Activated T-helper 1 cell treated with anti-CD3 and anti-CD28 coated beads, Interleukin-12 subunit alpha, Interleukin-12 subunit beta, Interleukin-2, Interleukin-4 antibody, amounts not matched to agents 30 ng/mL and 10 ng/mL and 1 ng/mL, durations not matched to agents 14 hours and 24 hours and 36 hours (primary cell): ENCODE data around the gene PEX5. TPM values are rescaled to one million over a fixed set of nuclear protein-coding genes. Genes with fewer than 3 reads are reported as not detected.
A peak's percentile ranks its signal among the peaks of the same experiment; 100 is the strongest.
"Not testable (repeated sequence)": the region's sequence is repeated elsewhere in the genome, so short reads cannot be mapped to it uniquely, and the experiment has no call there.

ENCODE experiments used
- DNase-seq: peaks from one replicate; pipeline ENCODE4 v3.0.0; 2021; ENCODE audit warnings: low spot score
- H3K27ac Mint-ChIP-seq: one replicate; pipeline ENCODE4 v1.8.0; 2021; ENCODE audit warnings: mild to moderate bottlenecking, mixed read lengths
- H3K27me3 Mint-ChIP-seq: one replicate; pipeline ENCODE4 v1.8.0; 2022; ENCODE audit warnings: mild to moderate bottlenecking, moderate library complexity, mixed read lengths; ENCODE audit not compliant: insufficient read depth
- H3K36me3 Mint-ChIP-seq: one replicate; pipeline ENCODE4 v1.8.0; 2021; ENCODE audit warnings: low read depth, mixed read lengths
- H3K4me1 Mint-ChIP-seq: one replicate; pipeline ENCODE4 v1.8.0; 2021; ENCODE audit warnings: low read depth, mixed read lengths
- H3K4me3 Mint-ChIP-seq: one replicate; pipeline ENCODE4 v1.8.0; 2021; ENCODE audit warnings: mild to moderate bottlenecking, moderate library complexity, mixed read lengths
- H3K9me3 Mint-ChIP-seq: one replicate; pipeline ENCODE4 v1.8.0; 2021; ENCODE audit warnings: mixed read lengths
- intact Hi-C: fragments of 100-400 bp; cut with micrococcal nuclease; formaldehyde crosslinking; loops from one replicate; pipeline ENCODE4 v1.15.1; 2024
- total RNA-seq: library from RNA; stranded (reverse); gene quantifications from 2 replicates; pipeline ENCODE4 v1.2.3, GENCODE V29; 2022

PEX5 gene
- total RNA-seq, 1 donor from 2014 or later = 42.4 TPM

DNA sequence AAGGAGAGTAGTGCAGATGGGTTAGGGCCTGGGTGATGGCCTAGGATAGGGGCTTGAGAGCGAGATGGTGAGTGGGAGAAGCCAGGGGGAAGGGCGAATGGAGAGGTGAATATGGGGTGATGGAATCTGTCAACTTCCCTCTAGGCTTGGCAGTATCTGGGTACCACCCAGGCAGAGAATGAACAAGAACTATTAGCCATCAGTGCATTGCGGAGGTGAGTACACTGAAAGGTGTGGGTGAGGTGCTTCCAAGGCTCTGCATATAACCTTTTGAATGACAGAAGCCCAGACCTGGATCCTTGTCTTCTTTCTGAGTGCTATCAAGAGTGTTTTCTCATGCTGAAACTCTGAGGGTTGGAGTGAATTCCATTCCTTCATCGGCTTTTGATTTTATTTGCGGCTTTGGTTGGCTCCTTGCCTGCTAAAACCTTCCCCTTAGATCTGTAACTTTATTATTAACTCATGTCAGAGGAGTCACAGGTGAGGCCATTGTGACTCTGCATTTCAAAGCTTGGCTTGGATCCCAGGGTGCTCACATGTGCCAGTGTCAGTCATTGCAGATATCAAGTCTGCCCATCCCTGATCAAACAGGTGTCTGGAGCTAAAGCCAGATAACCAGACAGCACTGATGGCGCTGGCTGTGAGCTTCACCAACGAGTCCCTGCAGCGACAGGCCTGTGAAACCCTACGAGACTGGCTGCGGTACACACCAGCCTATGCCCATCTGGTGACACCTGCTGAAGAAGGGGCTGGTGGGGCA is 18.6 kb downstream of the PEX5 start:
- Mint-ChIP-seq H3K4me3 (no peak overlapping the region), H3K27me3 (no peaks in the 10 kb centered on the region), H3K4me1 (no peaks in the 10 kb centered on the region), H3K36me3 (peaks cover 66% of the 10 kb centered on the region), H3K9me3 (peaks cover 5% of the 10 kb centered on the region), H3K27ac (no peak overlapping the region)
- DNase-seq = no peak
- intact Hi-C loops = no loop called here

DNA sequence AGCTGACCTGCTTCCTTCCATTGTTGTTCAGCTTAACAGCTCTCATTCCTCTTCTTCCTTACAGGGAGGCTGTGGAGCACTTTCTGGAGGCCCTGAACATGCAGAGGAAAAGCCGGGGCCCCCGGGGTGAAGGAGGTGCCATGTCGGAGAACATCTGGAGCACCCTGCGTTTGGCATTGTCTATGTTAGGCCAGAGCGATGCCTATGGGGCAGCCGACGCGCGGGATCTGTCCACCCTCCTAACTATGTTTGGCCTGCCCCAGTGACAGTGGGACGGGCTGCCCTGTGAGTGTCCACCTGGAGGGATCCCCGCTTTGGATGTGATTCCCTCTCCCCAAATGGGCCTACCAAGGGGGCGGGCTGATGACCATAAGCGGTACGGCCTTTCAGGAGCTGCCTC is 20.5 kb downstream of the PEX5 start:
- peaks cover 5% of the 10 kb centered on the region for H3K9me3 Mint-ChIP-seq
- intact Hi-C loops = no loop called here
- H3K27ac Mint-ChIP-seq = no peak overlapping the region
- H3K27me3 Mint-ChIP-seq = no peaks in the 10 kb centered on the region
- peaks cover 52% of the 10 kb centered on the region for H3K36me3 Mint-ChIP-seq
- H3K4me3 Mint-ChIP-seq = no peak overlapping the region
- H3K4me1 Mint-ChIP-seq = no peaks in the 10 kb centered on the region
- no peak for DNase-seq

DNA sequence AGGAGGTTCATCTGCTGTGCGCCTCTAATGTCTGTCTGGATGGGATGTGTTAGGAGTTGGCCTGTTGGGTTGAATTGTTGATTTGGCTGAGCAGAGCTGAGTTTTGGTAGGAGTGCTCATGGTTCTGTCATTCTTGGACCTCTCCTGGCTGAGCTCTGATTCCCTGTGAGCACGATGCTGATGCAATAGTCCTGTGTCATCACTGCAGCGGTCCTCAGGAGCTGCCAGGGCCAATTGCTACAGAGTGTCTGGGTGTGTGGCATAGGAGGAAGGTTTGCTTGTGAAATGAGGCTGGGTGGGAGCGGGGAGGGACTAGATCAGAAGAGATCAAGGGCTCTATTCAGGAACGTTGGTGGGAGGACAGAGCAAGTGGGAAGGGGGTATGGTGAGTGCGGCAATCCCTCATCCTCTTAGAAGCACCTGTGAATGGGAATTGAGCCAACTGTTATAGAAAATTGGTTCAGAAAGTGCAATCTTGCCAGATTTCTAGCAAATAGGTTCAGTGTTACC is 21.2 kb downstream of the PEX5 start:
- H3K9me3 Mint-ChIP-seq = peaks cover 5% of the 10 kb centered on the region
- peaks cover 48% of the 10 kb centered on the region for H3K36me3 Mint-ChIP-seq
- no peak overlapping the region for H3K4me3 Mint-ChIP-seq
- no peaks in the 10 kb centered on the region for H3K4me1 Mint-ChIP-seq
- H3K27me3 Mint-ChIP-seq = no peaks in the 10 kb centered on the region
- intact Hi-C loops = no loop called here
- no peak for DNase-seq
- no peak overlapping the region for H3K27ac Mint-ChIP-seq

DNA sequence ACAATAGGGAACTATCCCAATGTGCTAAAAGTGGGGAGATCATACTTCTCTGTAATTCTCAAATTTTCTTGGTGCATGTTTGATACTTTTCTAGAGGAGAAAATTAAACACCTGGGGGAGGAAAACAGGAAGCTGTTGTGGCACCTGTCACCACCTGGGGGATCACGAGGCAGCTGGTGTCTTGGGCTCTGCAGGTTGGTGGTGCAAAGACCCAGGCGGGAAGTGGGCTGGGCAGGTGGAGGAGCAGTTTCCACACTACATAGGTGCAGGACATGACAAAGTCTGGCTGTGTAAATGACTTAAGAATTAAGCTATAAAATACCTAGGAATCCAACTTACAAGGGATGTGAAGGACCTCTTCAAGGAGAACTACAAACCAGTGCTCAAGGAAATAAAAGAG is 23.2 kb downstream of the PEX5 start:
- Mint-ChIP-seq H3K27me3 (no peaks in the 10 kb centered on the region), H3K4me1 (no peaks in the 10 kb centered on the region)
- intact Hi-C loops = no loop called here

DNA sequence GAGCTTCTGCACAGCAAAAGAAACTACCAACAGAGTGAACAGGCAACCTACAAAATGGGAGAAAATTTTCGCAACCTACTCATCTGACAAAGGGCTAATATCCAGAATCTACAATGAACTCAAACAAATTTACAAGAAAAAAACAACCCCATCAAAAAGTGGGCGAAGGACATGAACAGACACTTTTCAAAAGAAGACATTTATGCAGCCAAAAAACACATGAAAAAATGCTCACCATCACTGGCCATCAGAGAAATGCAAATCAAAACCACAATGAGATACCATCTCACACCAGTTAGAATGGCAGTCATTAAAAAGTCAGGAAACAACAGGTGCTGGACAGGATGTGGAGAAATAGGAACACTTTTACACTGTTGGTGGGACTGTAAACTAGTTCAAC is 24.3 kb downstream of the PEX5 start:
- DNase-seq, H3K27ac Mint-ChIP-seq, H3K9me3 Mint-ChIP-seq, intact Hi-C loops, H3K4me1 Mint-ChIP-seq, H3K27me3 Mint-ChIP-seq, H3K4me3 Mint-ChIP-seq: not testable (repeated sequence)
- H3K36me3 Mint-ChIP-seq = peaks cover 29% of the 10 kb centered on the region

More for the DNA sequence above, 23.2 kb downstream of the PEX5 start:
- peaks cover 5% of the 10 kb centered on the region for H3K9me3 Mint-ChIP-seq
- H3K4me3 Mint-ChIP-seq = no peak overlapping the region
- peaks cover 37% of the 10 kb centered on the region for H3K36me3 Mint-ChIP-seq
- H3K27ac Mint-ChIP-seq = no peak overlapping the region
- DNase-seq = no peak

DNA sequence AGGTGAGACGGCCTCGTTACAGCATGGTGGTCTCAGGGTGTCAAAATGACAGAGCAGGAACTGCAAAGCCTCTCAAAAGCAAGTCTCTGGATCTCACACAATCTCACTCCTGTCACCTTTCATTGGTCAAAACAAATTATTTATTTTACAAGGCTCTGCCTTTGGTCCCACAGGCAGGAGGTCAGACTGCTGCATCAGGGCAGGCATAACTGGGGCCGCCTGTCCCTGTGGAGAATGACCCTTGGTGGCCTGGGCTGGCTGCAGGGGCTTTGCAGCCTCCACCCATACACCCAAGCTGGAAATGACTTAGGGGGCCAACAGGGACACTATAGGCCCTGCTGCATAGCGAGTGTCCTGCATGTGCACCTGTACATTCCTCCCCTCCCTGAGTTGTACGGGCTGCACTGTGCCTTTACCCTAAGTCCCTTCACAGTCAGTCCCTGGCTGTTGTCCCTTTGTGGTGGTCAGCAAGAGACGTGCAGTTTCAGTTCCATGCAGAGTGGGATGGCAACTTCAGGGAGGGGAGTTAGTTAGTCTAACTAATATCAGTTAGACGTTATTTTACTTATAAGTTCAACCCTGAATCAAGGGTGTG is 28.1 kb downstream of the PEX5 start:
- Mint-ChIP-seq H3K27ac (no peak overlapping the region), H3K4me1 (no peaks in the 10 kb centered on the region), H3K36me3 (peaks cover 3% of the 10 kb centered on the region), H3K27me3 (no peaks in the 10 kb centered on the region), H3K9me3 (peaks cover 2% of the 10 kb centered on the region), H3K4me3 (no peak overlapping the region)
- intact Hi-C loops = loop anchor here (5.0 kb wide), 1 partner anchor 145 kb away; no protein-coding TSS in a partner anchor
- no peak for DNase-seq

DNA sequence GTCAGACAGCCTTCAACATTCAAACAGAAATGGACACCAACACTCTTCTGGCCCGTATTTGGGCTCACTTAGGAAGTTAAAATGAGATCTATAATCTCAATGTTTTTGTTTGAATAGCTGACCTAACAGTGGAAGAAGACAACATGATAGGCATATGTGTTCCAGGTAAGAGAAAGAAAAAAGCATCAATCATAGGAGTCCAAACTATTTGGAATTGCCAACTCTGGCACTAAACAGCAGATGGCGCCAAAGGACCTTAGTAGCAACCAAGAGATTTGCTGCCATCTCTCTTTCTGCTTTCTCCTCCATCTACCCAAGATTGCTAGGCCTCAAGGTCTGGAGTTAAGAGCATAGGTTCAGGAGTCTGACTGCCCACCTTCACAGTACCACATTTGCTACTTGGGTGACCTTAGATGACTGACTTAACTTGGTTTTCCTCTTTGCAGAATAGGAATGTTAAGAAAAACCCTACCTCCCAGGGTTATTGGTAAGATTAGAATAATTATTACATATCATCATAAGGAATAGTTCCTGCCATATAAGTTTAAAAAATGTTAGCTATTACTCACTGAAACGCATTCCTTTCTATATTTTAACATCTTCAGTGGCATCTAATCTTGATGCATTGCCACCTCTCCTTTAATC is 30.2 kb downstream of the PEX5 start:
- Mint-ChIP-seq H3K27ac (no peak overlapping the region), H3K36me3 (no peaks in the 10 kb centered on the region), H3K27me3 (peaks cover 3% of the 10 kb centered on the region), H3K4me3 (no peak overlapping the region), H3K9me3 (no peaks in the 10 kb centered on the region), H3K4me1 (no peaks in the 10 kb centered on the region)
- peak; percentile 42 for DNase-seq
- intact Hi-C loops = loop anchor here (1.0 to 5.0 kb wide), 5 partner anchors 143 to 588 kb away; no protein-coding TSS in a partner anchor

DNA sequence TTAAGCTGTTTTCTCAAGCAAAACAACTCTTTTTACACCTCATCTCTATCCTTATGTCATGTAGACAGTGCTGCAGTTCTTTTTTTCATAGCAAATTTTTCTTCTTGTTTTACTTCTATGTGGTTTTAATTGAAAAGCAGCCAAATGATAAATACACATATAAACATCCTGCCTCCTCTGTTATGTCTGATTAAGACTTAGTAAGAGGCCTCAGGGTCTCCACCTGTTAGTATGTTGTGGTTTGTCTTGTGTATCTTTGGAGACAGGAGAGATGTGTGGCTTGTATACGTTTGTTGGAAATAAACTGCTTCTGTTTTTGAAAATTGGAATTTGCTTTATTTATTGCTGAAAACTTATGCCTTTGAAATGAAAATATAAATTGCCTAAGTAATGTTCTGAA is 32.0 kb downstream of the PEX5 start:
- Mint-ChIP-seq H3K4me3 (no peak overlapping the region), H3K27ac (no peak overlapping the region), H3K9me3 (no peaks in the 10 kb centered on the region), H3K4me1 (no peaks in the 10 kb centered on the region), H3K27me3 (peaks cover 3% of the 10 kb centered on the region), H3K36me3 (no peaks in the 10 kb centered on the region)
- DNase-seq = no peak
- intact Hi-C loops = loop anchor here (5.0 kb wide), 1 partner anchor 366 kb away; no protein-coding TSS in a partner anchor

DNA sequence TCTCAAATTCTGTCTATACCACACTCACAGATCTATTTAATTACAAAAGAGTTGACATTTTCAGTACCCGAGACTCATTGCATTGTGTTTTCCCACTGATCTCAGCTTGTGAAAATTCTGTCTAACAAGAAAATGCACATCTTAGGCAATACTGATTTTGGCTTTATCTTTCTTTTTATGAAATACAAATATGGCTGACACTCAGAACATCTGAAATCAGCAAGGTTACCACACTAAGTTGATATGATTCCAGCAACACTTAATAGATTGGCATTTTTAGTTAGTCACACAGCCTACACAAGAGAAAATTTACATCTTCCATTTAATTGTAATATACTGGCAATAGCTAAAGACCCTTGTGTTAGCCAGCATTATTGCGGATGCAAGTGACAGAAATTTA is 40.3 kb downstream of the PEX5 start:
- H3K36me3 Mint-ChIP-seq = no peaks in the 10 kb centered on the region
- no peak overlapping the region for H3K27ac Mint-ChIP-seq
- H3K4me3 Mint-ChIP-seq = no peak overlapping the region
- no peak for DNase-seq
- peaks cover 7% of the 10 kb centered on the region for H3K27me3 Mint-ChIP-seq
- peaks cover 4% of the 10 kb centered on the region for H3K9me3 Mint-ChIP-seq
- intact Hi-C loops = no loop called here
- H3K4me1 Mint-ChIP-seq = no peaks in the 10 kb centered on the region

DNA sequence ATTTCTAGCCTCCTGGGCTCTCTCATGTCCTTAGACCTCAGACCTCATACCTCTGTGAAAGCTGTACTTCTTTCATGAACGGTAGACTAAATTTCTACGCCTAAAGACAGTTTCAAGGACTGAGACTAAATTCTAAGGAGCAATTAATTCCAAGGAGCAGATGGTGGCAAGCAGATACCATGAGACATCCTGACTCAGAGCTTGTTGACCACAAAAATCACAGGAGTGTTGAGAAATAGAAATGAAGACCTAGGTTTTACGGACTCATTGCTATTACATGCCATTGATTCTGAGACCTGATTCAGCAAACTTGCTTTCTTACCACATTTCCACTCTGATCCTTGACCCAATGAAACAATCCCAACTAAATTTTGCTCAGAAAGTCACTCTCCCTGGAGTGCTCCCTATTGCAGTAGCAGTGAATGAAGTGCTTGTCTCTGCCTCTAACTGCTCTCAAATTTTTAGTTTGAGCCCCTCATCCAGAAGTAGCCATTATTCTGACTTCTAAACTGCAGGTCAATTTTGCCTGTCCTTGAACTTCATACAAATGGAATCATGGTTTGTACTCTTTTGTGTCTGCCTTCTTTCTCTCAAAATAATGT is 52.0 kb downstream of the PEX5 start:
- intact Hi-C loops = no loop called here
- no peak overlapping the region for H3K27ac Mint-ChIP-seq
- H3K4me3 Mint-ChIP-seq = no peak overlapping the region
- H3K4me1 Mint-ChIP-seq = no peaks in the 10 kb centered on the region
- no peaks in the 10 kb centered on the region for H3K9me3 Mint-ChIP-seq
- H3K27me3 Mint-ChIP-seq = peaks cover 17% of the 10 kb centered on the region
- DNase-seq = no peak
- H3K36me3 Mint-ChIP-seq = no peaks in the 10 kb centered on the region

DNA sequence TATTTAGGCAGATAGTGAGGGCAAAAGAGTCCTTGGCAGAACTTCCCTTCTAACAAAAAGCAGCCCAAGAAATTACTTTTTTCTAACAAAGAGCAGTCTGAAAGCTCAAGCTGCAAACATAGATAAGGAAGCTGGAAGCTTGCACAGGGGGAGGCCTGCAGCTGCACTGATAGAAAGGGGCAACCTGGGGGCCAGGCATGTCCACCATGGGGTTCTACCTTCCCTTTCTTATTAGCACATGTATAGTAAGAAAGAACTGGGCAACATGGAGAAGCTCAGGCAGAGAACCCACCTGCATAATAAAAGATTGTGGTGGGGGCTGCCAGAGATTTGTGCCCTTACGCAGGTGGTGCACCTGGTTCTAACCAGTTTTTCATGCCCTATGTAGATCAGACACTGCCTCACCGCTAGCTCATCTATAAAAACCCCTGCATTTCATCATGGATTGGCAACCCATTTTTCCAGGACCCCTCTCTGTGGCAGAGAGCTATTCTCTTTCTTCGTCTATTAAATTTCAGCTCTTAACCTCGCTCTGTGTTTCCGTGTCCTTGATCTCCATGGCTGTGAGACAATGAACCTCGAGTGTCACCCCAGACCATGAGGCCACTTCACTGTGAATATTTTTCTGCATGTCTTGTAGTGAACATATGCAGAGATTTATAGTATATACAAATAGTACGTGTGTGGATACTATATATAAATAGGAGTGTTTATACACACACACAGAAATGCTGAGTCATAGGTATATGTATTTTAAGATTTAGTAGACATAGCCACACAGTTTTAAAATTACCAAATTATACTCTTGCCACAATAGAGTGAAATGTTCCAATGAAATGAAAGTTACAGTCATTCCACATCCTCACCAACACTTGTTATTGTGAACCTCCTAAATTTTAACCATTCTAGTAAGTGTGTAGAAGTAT is 53.0 kb downstream of the PEX5 start:
- intact Hi-C loops = no loop called here
- Mint-ChIP-seq H3K4me3 (no peak overlapping the region), H3K27ac (no peak overlapping the region), H3K36me3 (no peaks in the 10 kb centered on the region), H3K9me3 (no peaks in the 10 kb centered on the region), H3K27me3 (peaks cover 15% of the 10 kb centered on the region), H3K4me1 (no peaks in the 10 kb centered on the region)
- DNase-seq = no peak

DNA sequence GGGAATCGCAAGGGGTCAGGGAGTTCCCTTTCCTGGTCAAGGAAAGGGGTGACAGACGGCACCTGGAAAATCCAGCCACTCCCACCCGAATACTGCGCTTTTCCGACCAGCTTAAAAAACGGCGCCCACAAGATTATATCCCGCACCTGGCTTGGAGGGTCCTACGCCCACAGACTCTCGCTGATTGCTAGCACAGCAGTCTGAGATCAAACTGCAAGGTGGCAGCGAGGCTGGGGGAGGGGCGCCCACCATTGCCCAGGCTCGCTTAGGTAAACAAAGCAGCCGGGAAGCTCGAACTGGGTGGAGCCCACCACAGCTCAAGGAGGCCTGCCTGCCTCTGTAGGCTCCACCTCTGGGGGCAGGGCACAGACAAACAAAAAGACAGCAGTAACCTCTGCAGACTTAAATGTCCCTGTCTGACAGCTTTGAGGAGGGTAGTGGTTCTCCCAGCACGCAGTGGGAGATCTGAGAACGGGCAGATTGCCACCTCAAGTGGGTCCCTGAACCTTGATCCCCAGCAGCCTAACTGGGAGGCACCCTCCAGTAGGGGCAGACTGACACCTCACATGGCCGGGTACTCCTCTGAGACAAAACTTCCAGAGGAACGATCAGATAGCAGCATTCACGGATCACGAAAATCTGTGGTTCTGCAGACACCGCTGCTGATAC is 62.0 kb downstream of the PEX5 start:
- H3K27me3 Mint-ChIP-seq, H3K4me1 Mint-ChIP-seq, intact Hi-C loops, DNase-seq, H3K36me3 Mint-ChIP-seq, H3K27ac Mint-ChIP-seq, H3K9me3 Mint-ChIP-seq, H3K4me3 Mint-ChIP-seq: not testable (repeated sequence)
